Limb (tissue), 2 donors: ENCODE data around the gene KCNQ1.

Experiments
- DNase-seq, 2 donors: peaks; one replicate each; pipeline ENCODE4 v3.0.0-alpha.2; 2016; ENCODE audit errors: extremely low spot score in 2 of 2

Gene KCNQ1

DNA sequence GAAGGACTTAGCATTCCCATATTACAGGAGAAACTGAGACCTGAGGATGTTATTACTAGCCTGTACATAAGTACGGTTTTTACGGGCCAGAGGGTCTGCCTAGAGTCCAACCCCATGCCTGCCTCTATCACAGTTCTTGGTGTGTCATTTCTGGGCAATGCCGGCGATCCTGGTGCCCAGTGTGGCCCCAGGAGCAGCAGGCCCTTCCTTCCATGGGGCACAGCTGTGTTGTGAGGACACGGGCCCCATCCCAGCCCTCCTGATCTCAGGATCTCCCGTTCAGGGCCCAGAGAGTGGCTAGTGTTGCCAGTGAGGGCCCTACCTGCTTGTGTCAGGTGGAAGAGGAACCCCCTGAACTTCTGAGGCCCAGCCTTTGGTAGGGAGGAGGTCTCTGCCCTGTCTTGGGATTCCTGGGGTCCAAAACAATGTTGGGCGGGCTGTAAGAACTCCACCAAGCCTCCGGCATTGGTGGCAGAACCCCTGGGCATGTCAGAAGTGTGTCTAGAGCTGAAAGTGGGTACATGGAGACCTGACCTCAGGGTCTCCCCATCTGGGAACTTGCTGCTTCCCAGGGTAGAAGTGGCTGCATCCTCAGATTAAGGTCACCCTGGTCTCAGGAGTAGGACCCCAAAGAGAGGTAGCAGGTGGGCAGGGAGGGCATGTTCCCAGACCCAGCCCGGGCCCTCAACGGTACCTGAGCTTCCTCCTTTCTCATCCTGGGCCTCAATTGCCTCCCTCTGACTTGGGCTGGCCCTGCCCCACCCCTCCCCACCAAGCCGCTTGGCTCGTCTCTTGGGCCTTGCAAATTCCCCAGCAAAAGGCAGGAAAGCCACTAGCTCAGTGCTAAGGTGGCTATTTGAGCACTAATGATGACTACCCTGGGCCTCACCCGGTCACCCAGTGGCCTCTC is 329.6 kb downstream of the KCNQ1 start:
- no peak for DNase-seq

DNA sequence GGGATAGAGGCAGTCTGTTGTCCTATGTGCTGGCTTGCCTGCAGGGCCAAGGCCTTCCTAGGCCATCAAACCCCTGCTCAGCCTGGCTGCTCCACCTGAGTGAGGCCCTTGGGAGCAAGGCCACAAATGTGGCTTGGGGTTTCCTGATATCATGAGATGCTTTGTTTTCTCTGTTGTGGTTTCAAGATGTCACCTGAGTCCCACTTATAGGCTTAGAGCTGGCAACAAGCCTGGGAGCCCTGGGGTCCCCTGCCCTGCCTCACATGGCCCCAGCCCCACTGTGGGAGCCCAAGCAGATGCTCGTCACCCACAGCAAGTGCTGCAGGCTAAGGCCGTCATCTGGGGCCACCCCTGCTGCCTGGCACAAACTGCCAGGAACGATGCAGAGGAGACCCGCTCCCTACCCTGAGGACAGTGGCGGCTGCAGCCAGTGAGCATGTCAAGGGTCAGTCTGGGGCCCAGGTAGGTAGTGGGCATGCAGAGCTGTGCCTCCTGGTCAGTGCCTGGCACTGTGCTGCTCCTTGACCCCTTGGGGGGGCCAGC is 330.3 kb downstream of the KCNQ1 start:
- DNase-seq, result no peak

DNA sequence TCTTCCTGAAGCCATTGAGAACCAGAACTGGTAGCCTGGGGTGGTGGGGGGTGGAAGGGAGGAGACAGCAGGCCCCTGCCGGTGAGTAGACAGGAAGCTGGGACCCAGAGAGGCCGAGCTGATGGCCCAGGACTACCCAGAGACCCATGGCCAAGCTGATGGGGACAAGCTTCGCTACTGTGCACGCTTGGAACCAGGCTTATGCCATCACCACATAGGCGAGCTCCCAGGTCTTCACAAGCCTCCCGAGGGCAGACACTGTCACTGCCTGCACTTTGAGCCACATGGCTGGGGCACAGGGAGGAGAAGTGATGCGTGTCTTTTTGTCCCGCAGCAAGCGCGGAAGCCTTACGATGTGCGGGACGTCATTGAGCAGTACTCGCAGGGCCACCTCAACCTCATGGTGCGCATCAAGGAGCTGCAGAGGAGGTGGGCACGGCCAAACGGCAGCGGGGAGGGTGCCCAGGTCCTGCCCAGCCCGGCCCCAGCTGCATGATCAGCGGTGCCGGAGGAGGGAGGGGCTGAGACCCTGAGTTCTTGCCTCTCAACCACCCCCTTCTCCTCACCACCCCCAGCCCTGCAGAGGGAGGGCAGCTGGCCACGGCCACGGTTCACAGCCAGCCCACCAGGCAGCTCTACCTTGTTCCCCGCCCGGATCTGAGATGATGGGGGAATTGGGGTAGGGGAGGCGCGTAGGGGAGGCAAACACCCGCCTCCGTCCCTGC is 331.0 kb downstream of the KCNQ1 start:
- no peak for DNase-seq

DNA sequence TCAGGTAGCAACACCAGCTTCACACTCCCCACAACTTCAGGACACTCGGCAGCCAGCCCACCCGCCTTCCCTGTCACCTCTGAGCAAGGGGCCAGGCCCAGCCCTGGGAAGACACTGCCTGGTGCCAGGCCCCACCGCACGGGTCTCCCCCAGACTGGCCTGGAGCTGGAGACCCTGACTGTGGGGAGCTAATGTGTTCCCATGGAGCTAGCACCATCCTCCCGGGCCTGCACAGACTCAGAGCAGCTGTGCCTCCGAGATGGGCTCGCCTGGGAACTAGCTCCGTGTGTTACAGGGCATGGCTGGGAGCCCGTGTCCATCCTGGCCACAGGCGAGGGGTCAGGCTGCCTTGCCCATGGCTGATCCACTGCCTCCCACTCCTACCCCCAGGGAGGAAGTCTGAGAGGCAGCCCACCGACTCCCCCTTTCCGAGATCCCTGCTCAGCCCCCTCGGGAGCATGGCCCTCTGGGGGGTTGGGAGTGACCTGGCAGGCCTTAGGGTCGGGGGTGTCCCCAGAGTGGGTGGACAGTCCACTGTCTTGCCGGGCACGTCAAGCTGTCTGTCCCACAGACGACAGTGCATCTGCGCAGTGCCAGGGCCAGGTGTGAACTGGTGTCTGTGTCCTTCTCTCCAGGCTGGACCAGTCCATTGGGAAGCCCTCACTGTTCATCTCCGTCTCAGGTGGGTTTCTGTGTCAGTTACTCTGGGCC is 331.7 kb downstream of the KCNQ1 start:
- DNase-seq, result peak in 1 of 2 donors; percentile 34

DNA sequence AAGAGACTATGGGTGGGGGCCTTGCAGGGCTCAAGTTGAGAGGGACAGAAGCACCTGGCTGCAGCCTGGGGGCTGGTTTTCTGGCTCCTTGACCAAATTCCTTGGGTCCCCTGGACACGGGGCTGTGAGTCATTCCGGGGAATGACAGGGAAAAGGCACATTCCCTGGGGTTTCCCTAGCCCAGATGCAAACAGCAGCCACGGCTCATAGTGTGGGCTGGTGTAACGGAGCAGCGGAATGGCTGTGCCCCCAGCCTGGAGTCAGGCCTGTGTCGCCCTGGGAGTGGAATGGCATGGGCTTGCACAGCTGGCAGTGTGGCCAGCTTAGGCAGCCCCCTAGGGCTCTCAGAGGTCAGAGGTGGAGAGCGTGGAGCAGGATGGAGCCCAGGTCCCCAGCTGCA is 332.6 kb downstream of the KCNQ1 start:
- no peak for DNase-seq

DNA sequence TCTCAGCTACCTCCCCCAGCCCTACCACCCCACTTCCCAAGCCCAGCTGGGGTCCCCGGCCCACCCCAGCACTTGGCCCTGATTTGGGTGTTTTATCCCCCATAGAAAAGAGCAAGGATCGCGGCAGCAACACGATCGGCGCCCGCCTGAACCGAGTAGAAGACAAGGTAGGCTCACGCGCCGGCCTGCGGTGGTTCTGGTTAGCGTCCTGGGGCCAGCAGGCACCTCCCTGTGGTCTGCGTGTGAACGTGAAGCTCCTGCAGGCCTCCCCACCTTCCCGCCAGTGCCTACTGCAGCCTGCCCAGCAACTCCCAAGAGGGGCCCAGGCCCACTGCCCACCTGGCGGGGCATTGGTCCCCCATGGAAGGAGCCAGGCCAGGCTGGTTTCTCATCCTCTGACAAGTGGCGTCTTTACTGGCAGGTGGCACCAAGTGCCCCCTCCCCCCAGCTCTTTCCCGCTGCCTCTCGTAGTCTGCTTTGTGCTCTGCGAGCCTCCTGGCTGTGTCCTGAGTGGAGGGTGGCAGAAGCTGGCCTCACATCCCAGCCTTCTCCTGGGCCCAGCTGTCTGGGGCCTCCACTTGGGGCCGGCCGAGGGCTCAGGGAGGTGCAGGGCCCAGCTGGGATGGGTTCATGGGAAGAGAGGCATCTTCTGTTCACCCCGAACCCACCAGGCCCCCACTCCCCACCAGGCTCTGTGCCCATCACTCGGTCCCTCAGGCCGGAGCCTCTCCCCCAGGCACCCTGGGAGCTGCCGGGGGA is 333.2 kb downstream of the KCNQ1 start:
- no peak for DNase-seq

DNA sequence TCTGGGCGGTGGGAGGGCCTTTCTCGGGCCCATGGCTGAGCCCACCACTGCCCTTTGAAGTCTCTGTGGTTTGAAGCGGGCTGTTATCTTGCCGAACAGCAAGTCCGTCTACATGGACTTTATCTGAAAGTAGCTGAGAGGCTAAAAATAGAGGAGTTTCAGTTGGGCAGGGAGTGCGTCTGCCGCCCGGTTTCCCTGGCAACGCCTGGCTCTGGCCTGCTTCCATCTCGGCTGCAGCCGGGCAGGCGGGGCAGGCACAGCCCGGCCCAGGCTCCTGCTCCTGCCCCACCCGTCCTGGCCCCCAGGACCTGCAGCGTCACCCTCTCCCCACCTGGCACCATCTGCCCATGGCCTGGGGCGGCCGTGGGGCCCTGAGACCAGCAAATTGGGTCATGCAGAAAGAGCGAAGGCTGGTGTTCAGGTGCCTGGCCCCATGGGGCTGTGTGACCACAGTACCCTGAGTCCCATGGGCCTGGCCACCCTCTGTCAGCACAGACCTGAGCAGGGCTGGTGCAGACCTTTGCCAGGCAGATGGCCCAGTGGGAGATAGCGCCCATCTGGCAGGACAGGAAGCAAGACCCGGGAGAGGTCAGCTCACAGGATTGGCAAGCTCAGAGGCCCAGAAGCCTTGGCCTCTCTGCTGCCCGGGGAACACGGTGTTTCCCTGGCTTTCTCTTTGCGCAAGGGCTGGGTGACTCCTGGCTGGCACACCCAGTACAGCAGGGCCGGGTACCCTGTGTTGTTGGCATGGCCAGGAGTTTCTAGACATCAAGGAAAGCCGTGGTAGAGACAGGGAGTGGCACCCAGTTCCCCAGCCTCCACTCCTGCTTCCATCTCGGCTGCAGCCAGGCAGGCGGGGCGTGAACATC is 334.1 kb downstream of the KCNQ1 start:
- DNase-seq, result peak; percentile 79 to 86

DNA sequence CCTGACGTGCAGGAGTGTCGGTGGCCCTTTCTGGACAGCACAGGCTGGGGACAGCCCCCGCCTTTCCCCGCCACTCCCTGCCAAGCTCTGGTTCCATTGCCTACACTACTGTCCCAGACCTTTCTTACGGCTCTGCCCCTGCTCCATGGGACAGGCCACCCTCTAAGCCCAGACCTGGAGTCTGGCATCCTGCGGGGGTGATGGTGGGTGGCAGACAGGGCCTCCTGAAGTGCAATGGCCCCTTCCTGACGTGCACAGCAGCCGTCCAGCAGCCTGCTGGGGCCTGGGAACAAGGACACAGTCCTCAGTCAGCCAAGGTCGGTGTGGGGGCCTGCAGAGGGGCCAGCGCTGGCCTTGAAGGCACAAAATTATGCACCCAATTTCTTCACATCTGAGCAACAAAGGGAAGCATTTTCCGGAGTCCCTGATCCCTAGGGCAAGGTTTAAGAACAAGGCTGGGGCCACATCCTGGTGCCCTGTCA is 334.7 kb downstream of the KCNQ1 start:
- DNase-seq, result no peak

DNA sequence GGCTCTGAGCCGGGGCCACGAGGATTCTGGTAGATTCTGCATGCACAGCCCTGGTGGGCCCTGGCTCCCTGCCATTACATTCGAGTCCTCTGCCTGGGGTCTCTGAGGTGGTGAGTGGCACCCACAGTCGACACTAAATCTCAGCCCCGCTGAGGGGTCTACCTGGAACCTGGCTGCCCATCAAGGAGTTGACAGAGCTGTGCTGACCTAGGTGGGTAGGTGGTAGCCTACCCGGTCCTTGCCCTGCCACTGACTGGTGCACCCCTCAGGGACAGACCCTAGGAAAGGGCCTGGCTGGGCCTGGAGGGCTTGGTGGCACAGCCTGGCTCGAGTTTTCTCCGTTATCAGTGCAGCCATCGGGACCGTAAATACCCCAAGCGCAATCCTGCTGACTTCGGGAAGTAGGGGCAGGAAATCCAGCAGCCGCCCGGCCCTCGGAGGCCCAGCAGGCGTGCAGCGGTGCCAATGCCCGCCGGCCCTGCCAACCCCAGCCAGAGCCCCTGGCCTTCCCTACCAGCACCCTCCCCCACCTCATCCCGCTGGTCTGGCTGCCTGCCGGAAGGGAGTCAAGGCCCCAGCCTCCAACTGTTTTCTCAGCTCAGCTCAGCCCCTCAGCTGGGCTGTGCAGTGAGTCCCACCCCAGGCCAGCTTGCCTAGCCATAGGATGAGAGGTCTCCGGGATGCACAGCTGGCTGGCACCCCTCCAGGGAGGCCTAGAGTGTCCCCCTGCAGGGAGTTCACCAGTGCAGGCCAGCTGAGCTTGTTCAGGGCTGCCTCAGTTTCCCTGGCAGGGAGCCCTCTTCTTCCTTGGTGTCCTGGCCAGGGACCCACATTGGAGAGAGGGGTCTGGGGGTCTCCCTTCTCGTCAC is 335.4 kb downstream of the KCNQ1 start:
- DNase-seq, result peak; percentile 40 to 64

DNA sequence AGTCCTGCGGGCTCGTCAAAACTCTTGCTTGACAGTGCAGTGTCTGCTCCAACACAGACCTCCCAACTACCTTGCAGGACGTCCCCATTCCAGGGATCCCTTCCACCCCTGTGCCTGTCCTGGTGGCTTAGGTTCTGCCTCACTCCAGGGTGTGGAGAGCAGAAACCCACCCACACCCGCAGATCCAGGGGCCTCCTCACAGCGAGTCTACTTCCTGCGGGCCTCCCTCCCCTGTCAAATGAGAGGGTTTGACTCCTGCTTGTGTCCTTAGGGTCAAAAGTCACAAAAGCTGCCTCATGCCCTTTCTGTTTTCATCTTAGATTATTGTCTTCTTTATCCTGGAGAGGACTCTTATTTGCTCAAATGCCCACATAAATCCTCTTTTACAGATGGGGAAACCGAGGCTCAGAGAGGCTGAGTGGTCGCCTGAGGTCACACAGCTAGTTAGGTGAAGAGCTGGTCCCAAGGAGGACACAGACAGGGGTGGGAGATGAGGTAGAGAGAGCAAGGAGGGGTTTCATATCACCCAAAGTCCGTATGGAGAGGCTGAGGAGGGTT is 336.1 kb downstream of the KCNQ1 start:
- DNase-seq, result no peak

DNA sequence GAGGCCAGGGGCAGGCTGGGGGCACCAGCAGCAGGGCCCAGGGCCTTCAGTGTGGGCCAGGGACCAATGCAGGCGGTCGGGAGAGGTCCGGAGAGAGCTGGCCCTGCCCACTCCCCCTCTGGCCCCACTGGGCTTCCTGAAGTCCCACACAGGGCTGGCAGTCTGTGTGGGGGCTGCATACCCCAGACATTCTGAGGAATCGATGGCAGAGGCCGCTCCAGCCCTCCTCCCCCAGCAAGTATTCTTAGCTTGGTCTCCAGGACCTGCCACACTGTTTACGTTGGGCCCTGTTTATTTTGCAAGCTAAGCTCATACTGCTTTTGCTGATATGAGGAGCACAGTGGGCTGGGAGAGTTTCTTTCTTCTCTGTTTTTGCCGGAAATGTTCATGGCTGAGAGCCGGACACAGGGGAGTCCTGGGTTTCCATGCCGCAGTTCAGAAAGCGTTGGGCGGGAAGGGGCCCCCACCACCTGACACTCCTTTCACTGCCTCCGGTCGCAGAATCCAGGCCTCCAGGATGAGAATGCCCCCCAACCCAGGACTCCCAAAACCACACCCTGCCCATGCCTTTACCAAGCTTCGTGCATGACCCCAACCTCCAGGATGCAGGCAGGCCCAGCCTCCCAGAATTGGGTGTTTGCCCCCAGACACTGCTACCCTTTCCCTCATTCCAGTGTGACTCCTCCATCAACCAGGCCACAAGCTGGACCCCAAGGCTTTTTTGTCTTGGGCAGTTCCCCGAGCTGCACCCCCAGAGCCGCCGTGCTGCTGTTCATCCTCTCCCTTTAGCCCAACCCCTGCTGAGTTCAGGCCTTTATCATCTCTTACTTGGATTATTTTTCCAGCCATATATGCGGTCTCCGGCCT is 336.8 kb downstream of the KCNQ1 start:
- DNase-seq, result peak in 1 of 2 donors; percentile 33

DNA sequence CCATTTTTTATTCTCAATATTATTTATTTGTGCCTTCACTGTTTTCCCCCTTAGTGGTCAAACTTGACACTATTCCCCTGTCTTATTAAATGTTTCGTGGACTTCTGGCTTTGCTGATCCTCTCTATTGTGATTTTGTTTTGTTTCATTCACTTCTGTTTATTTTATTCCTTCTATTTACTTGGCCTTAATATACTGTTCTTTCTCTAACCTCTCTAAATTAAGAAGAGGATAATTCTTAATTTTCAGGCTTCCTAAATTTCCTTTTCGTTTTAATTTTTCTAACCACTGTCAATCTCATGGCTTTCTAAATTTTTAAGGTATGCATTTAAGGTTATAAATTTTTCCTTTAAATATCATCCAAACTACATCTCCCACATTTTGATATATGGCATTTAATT is 338.0 kb downstream of the KCNQ1 start:
- no peak for DNase-seq

DNA sequence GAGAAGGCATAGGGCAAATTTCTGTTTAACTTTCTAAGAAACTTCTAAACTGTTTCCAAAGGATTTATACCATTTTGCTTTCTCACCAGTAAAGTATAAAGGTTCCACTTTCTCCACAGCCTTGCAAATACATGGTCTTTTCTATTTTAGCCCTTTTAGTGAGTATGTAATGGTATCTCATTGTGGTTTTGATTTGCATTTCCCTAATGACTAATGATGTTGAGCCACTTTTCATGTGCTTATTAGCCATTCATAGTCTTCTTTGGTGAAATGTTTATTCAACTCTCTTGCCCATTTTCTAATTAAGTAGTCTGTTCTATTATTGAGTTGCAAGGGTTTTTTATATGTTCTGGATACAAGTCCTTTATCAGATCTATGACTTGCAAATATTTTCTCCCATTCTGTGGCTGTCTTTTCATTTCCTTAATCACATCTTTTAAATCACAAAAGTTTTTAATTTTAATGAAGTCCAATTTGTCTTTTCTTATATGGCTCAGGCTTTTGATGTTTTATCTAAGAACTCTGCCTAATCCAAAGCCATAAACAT is 338.8 kb downstream of the KCNQ1 start:
- no peak for DNase-seq

DNA sequence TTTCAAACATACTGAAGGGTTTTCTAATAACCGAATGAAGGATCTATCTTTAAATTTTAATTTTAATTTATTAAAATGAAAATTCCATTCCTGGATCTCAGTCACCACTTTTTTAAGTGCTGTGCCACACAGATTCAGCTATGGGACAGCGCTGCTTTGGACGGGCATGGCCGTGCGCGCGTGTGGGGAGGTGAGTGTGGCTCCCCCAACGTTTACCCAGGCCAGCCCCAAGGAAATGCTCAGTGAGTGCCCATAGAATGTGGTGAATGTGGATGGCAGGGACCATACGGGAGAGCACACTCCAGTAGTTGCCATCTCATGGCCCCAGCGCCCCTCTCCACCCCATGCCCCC is 343.0 kb downstream of the KCNQ1 start:
- DNase-seq, result no peak

DNA sequence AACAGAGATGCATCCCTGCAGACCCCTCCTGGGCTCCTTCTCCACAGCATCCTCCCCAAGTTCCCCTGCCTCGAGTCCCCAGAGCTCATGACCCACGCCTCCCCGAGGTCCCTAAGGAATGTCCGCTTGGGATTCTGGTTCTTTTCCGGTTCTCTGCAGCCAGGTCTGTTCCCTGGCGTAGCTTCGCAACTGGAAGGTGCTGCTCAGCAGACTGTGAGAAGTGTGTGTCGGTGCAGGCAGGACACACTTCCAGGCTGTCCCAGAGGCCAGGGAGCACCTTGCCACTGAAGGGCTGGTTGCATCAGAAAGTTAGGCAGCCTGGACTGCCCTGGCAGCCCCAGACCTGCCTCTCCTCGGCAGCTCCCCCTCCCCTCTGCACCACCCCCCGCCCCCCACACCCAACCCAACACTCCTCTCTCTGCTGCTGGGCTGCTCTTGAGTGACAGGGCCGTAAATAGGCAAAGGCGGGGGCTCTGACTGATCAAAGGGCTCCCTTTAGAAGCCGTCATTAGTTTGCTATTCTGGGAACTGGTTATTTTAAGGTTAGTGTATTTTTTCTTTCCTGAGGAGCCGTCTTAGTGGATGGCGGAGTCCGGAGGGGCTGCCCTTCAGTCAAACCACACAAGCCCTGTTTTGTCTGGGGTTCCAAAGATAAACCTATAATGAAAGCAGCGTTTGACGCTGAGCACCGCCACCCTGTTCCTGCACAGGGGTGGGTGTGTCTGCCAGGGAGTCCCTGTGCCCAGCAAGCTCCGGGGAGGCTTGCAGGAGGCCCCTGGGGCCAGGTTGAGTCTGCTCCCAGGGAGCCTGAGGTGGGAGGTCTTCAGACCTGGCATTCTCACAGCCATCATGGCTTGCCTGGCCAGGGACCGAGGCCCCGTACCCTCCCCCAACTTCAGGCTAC is 343.6 kb downstream of the KCNQ1 start:
- DNase-seq, result peak; percentile 42 to 66

DNA sequence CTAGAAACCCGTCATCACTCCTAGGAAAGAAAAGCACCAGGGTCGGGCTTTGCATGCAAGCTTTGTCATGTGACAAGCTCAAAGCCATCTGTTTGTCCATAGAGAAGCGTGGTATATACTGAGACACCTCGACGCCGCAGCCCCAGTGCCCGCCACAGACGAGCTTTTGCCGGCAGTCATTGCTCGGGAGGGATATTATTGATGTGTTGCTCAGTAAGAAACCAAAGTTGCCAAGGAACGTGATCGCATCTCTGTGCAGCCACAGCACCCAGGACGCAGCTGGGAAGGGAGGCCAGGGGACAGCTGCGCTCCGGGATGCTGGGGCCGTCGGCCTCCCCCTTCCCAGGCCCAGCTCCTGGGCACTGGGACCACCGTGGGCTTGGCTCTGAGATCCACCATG is 344.5 kb downstream of the KCNQ1 start:
- peak in 1 of 2 donors; percentile 29 for DNase-seq
